ENCODE results near the gene SLC27A2. TPM values are rescaled to one million over a fixed set of nuclear protein-coding genes. Genes with fewer than 3 reads are reported as not detected.

Gene SLC27A2
- total RNA-seq, 2 experiments from 2014 or later: 36.4 to 54.0 TPM

GRCh38 chr15:50278496-50278895 is 96.5 kb downstream of the SLC27A2 start:
- Mint-ChIP-seq H3K4me1 (peaks cover 2% of the 10 kb centered on the region), H3K4me3 (no peak overlapping the region), H3K27me3 (no peaks in the 10 kb centered on the region), H3K9me3 (ENCODE audit: low read depth) (no peaks in the 10 kb centered on the region), H3K27ac (no peak overlapping the region), H3K36me3 (peaks cover 26% of the 10 kb centered on the region)
- CTCF ChIA-PET: interaction anchor here (1.2 to 1.4 kb wide), 3 partner anchors 12 to 38 kb away, joined by 4 read pairs; no protein-coding TSS in a partner anchor
- DNase-seq (no peak), ATAC-seq (no peak)

GRCh38 chr15:50280271-50280670 is 98.3 kb downstream of the SLC27A2 start:
- Mint-ChIP-seq H3K27ac (no peak overlapping the region), H3K4me3 (no peak overlapping the region), H3K4me1 (peaks cover 2% of the 10 kb centered on the region), H3K36me3 (peaks cover 35% of the 10 kb centered on the region), H3K27me3 (no peaks in the 10 kb centered on the region), H3K9me3 (ENCODE audit: low read depth) (no peaks in the 10 kb centered on the region)
- no peak for DNase-seq
- ATAC-seq: no peak
- CTCF ChIA-PET: no interaction called here

GRCh38 chr15:50281427-50281826 is 99.4 kb downstream of the SLC27A2 start:
- H3K9me3 Mint-ChIP-seq (ENCODE audit: low read depth): no peaks in the 10 kb centered on the region
- H3K27ac Mint-ChIP-seq: no peak overlapping the region
- H3K36me3 Mint-ChIP-seq: peaks cover 35% of the 10 kb centered on the region
- DNase-seq (no peak), ATAC-seq (no peak)
- CTCF ChIA-PET: no interaction called here
- peaks cover 2% of the 10 kb centered on the region for H3K4me1 Mint-ChIP-seq
- no peak overlapping the region for H3K4me3 Mint-ChIP-seq
- no peaks in the 10 kb centered on the region for H3K27me3 Mint-ChIP-seq

Other genes starting within 250 kb of the SLC27A2 start
- 10 to 100 TPM; 69.2 to 98.3 TPM for gene ATP8B4, start 63.0 kb upstream of the SLC27A2 start, total RNA-seq
- under 1 TPM in 1 of 2 experiments, not detected in 1; 0.40 TPM for gene HDC, start 83.5 kb downstream of the SLC27A2 start, total RNA-seq
- gene GABPB1, start 173.0 kb downstream of the SLC27A2 start, total RNA-seq: 10 to 100 TPM; 31.1 to 46.8 TPM
- 10 to 100 TPM; 54.1 to 58.2 TPM for gene USP8, start 242.2 kb downstream of the SLC27A2 start, total RNA-seq

All from activated CD8-positive, alpha-beta memory T cell treated with anti-CD3 and anti-CD28 coated beads, Interleukin-2, amount 10 ng/mL, durations not matched to agents 7 days and 5 days (primary cell).